Measurements from ENCODE around the gene NUDT4. TPM values are rescaled to one million over a fixed set of nuclear protein-coding genes. Genes with fewer than 3 reads are reported as not detected.

NUDT4 gene
- total and polyA plus RNA-seq, 2 of the 13 experiments (the other 11 are each of a cell fraction or from before 2014, with no cell fraction given), result 37.3 to 70.1 TPM

- TF ChIP-seq ZNF326 (CRISPR knock-in tag; IDR thresholded peaks at IDR 0.05; ENCODE audit: borderline replicate concordance), result no peak
- TF ChIP-seq MAX (IDR thresholded peaks at IDR 0.05), result no peak
- TF ChIP-seq HBP1 (CRISPR knock-in tag; IDR thresholded peaks at IDR 0.05; ENCODE audit: low read depth), result no peak
- TF ChIP-seq GTF3A (CRISPR knock-in tag; conservative IDR thresholded peaks at IDR 0.05), result no peak
- no peak for TF ChIP-seq ZKSCAN5 (CRISPR knock-in tag; IDR thresholded peaks at IDR 0.05)
- TF ChIP-seq ZNF510 (CRISPR knock-in tag; IDR thresholded peaks at IDR 0.05; ENCODE audit: low read depth), result 0 out of 2 replicates have a peak, but pooled peaks have one; percentile 55
- no peak for TF ChIP-seq ZNF724P (CRISPR knock-in tag; IDR thresholded peaks at IDR 0.05; ENCODE audit: borderline replicate concordance)
- no peak for TF ChIP-seq HNRNPUL1 (IDR thresholded peaks at IDR 0.05; ENCODE audit: low read depth, low read length)
- no peak for TF ChIP-seq NR2F2 (IDR thresholded peaks at IDR 0.05; ENCODE audit: borderline replicate concordance, low read depth)
- TF ChIP-seq ZNF460 (CRISPR knock-in tag; IDR thresholded peaks at IDR 0.05; ENCODE audit: borderline replicate concordance), result no peak
- TF ChIP-seq SKIL (CRISPR knock-in tag; IDR thresholded peaks at IDR 0.05; ENCODE audit: borderline replicate concordance), result no peak
- no peak for TF ChIP-seq ZNF432 (CRISPR knock-in tag; IDR thresholded peaks at IDR 0.05; ENCODE audit: borderline replicate concordance)
- no peak for TF ChIP-seq ZNF276 (CRISPR knock-in tag; IDR thresholded peaks at IDR 0.05; ENCODE audit: low read depth)
- no peak for TF ChIP-seq NR3C1 (CRISPR knock-in tag; IDR thresholded peaks at IDR 0.05)
- no peak for TF ChIP-seq RFXAP (CRISPR knock-in tag; IDR thresholded peaks at IDR 0.05; ENCODE audit: borderline replicate concordance)
- TF ChIP-seq ZNF639 (CRISPR knock-in tag; conservative IDR thresholded peaks at IDR 0.05), result no peak
- TF ChIP-seq TEAD3 (CRISPR knock-in tag; optimal IDR thresholded peaks at IDR 0.05; ENCODE audit: borderline replicate concordance), result peak; percentile 61
- no peak for TF ChIP-seq TRAFD1 (CRISPR knock-in tag; IDR thresholded peaks at IDR 0.05; ENCODE audit: borderline replicate concordance)
- no peak for TF ChIP-seq ZBTB7B (CRISPR knock-in tag; IDR thresholded peaks at IDR 0.05)
- TF ChIP-seq ZNF317 (CRISPR knock-in tag; IDR thresholded peaks at IDR 0.05), result no peak
- no peak for TF ChIP-seq ZNF703 (CRISPR knock-in tag; IDR thresholded peaks at IDR 0.05; ENCODE audit: borderline replicate concordance)
Measured at GRCh38 chr12:93451423-93452158, 73.9 kb downstream of the NUDT4 start (continued).

Measured in HepG2 (cell line).